Measurements from ENCODE around the gene EFCAB6. TPM values are rescaled to one million over a fixed set of nuclear protein-coding genes. Genes with fewer than 3 reads are reported as not detected.

EFCAB6 gene
- total RNA-seq, 1 experiment from 2014 or later, result 0.52 TPM

DNA sequence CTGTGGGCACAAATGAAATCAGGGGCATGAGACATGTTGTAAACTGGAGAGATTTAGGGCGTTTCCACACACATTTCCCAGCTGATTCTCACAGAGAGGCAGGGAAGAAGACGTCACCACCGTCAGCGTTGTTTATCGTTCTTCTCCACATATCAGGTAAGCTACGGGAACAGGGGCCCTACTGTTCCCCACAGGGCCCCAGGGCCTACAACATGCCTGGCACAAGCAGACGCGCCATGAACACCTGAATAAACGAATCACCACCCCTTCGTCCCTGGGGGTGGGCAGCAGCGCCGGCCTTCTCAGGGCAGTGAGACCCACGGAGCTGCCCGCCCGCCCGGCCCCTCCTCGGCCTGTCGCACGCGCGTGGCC is 342 bp downstream of the EFCAB6 start:
- Histone ChIP-seq H3K9ac (ENCODE audit: low read length) (peak overlapping the region; percentile 69), H3K4me2 (ENCODE audit: low read length) (peak overlapping the region; percentile 70), H4K20me1 (ENCODE audit: insufficient read depth) (no peaks in the 10 kb centered on the region), H3K4me1 (ENCODE audit: control insufficient read depth in 1 of 2, insufficient read depth in 2 of 2, low read length in 2 of 2) (peaks cover 0 to 17% of the 10 kb centered on the region in 2 experiments; a peak in 1 of 4 replicates), H3K36me3 (ENCODE audit: control insufficient read depth in 1 of 2, insufficient read depth in 2 of 2, low read length in 2 of 2) (no peaks in the 10 kb centered on the region), H3K79me2 (ENCODE audit: insufficient read depth, low read length) (0 out of 2 replicates have a peak, but pooled peaks cover 8% of the 10 kb centered on the region), H3K27me3 (ENCODE audit: insufficient read depth, low read length) (peaks cover 12% of the 10 kb centered on the region; the same call in 1 of the 2 replicates), H3K9me3 (ENCODE audit: control insufficient read depth in 1 of 2, insufficient read depth in 1 of 2, low read depth in 1 of 2, low read length in 2 of 2) (no peaks in the 10 kb centered on the region), H2AFZ (ENCODE audit: low read depth, low read length, poor library complexity, severe bottlenecking) (no peak overlapping the region), H3K4me3 (replicated peaks in 1 of 2; ENCODE audit: low read depth in 1 of 2, low read length in 2 of 2) (peak overlapping the region; percentile 60 to 63), H3K9me2 (ENCODE audit: insufficient read depth) (no peaks in the 10 kb centered on the region), H3K27ac (ENCODE audit: low read depth, low read length) (no peak overlapping the region)
- intact Hi-C loops (cut with micrococcal nuclease), result no loop called here
- no peak for DNase-seq (ENCODE audit: low read depth, low spot score)
- peak; percentile 58 for ATAC-seq
- CTCF ChIA-PET, result interaction anchor here (0.8 kb wide), 1 partner anchor 71 kb away, joined by 3 read pairs; no protein-coding TSS in a partner anchor
- TF ChIP-seq ZNF274 (IDR thresholded peaks at IDR 0.05; ENCODE audit: low read depth, low read length) (no peak), SRF (IDR thresholded peaks at IDR 0.05; ENCODE audit: low read depth) (no peak), POLR2A (IDR thresholded peaks at IDR 0.05; ENCODE audit: borderline replicate concordance, extremely low read depth, insufficient read depth, insufficient read length) (no peak), FOSL1 (IDR thresholded peaks at IDR 0.05; ENCODE audit: low read depth) (no peak), YY1 (IDR thresholded peaks at IDR 0.05; ENCODE audit: extremely low read depth, insufficient replicate concordance, low read depth, low read length) (no peak), ZFX (IDR thresholded peaks at IDR 0.05) (no peak), MAX (IDR thresholded peaks at IDR 0.05) (no peak), POLR2AphosphoS5 (IDR thresholded peaks at IDR 0.05; ENCODE audit: low read depth, low read length) (no peak), JUND (IDR thresholded peaks at IDR 0.05) (no peak), CTCF (IDR thresholded peaks at IDR 0.05 in 2 of 3, conservative IDR thresholded peaks at IDR 0.05 in 1 of 3; ENCODE audit: borderline replicate concordance in 1 of 3, insufficient read depth in 1 of 3, low read depth in 2 of 3, low read length in 2 of 3) (no peak), SP1 (IDR thresholded peaks at IDR 0.05; ENCODE audit: low read depth) (no peak), ELF1 (IDR thresholded peaks at IDR 0.05; ENCODE audit: borderline replicate concordance, low read depth) (no peak), EZH2 (IDR thresholded peaks at IDR 0.05) (no peak), SIN3A (IDR thresholded peaks at IDR 0.05; ENCODE audit: low read depth) (no peak), EGR1 (IDR thresholded peaks at IDR 0.05; ENCODE audit: low read depth) (no peak), CEBPB (IDR thresholded peaks at IDR 0.05; ENCODE audit: low read depth) (no peak), RAD21 (IDR thresholded peaks at IDR 0.05; ENCODE audit: low read depth) (no peak), TCF7L2 (IDR thresholded peaks at IDR 0.05; ENCODE audit: borderline replicate concordance, extremely low read depth, insufficient read depth, insufficient read length) (no peak)
- TF ChIP-seq, protein P1, sequence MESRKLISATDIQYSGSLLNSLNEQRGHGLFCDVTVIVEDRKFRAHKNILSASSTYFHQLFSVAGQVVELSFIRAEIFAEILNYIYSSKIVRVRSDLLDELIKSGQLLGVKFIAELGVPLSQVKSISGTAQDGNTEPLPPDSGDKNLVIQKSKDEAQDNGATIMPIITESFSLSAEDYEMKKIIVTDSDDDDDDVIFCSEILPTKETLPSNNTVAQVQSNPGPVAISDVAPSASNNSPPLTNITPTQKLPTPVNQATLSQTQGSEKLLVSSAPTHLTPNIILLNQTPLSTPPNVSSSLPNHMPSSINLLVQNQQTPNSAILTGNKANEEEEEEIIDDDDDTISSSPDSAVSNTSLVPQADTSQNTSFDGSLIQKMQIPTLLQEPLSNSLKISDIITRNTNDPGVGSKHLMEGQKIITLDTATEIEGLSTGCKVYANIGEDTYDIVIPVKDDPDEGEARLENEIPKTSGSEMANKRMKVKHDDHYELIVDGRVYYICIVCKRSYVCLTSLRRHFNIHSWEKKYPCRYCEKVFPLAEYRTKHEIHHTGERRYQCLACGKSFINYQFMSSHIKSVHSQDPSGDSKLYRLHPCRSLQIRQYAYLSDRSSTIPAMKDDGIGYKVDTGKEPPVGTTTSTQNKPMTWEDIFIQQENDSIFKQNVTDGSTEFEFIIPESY (IDR thresholded peaks at IDR 0.05; ENCODE audit: extremely low read depth, insufficient replicate concordance, low read length), result no peak
- BruUV-seq (replicated peaks), result no TSS peak
- RAD21 ChIA-PET (ENCODE audit: low non-redundant PET in 1 of 2, low total read pairs in 2 of 2, uncharacterized antibody in 2 of 2, unreplicated experiment in 2 of 2), result interaction anchor here in 1 of 2 experiments (0.6 kb wide), 1 partner anchor 8 kb away, joined by 3 read pairs; no protein-coding TSS in a partner anchor
- POLR2A ChIA-PET, result no interaction called here
